Activated CD4-positive, alpha-beta T cell treated with anti-CD3 and anti-CD28 coated beads for 36 hours (primary cell): Measurements from ENCODE around the gene MOCOS. TPM values are rescaled to one million over a fixed set of nuclear protein-coding genes. Genes with fewer than 3 reads are reported as not detected.

Experiments
- ATAC-seq: fragments of 200-7000 bp; cut with Tn5 transposase; one replicate; pipeline ENCODE4 v1.10.0; 2021; ENCODE audit warnings: mild to moderate bottlenecking, moderate library complexity
- CTCF ChIA-PET: fragments of 350-600 bp; sonication (Branson Sonifier 250); formaldehyde crosslinking; loops from one replicate; lab custom pipeline; 2021; ENCODE audit warnings: antibody characterized with exemption; lab: Charles Lee
- POLR2A ChIA-PET: fragments of 350-600 bp; sonication (Branson Sonifier 250); formaldehyde crosslinking; loops from one replicate; lab custom pipeline; 2021; ENCODE audit warnings: antibody characterized with exemption, inconsistent platforms; lab: Charles Lee
- DNase-seq: peaks from one replicate; pipeline ENCODE4 v3.0.0-alpha.2; 2020
- H3K27ac Mint-ChIP-seq: one replicate; pipeline ENCODE4 v1.8.0; 2021; ENCODE audit warnings: mixed read lengths
- H3K27me3 Mint-ChIP-seq: one replicate; pipeline ENCODE4 v1.8.0; 2021; ENCODE audit warnings: mixed read lengths
- H3K36me3 Mint-ChIP-seq: one replicate; pipeline ENCODE4 v1.8.0; 2021; ENCODE audit warnings: low read depth, mixed read lengths
- H3K4me1 Mint-ChIP-seq: one replicate; pipeline ENCODE4 v1.8.0; 2021; ENCODE audit warnings: mixed read lengths
- H3K4me3 Mint-ChIP-seq: one replicate; pipeline ENCODE4 v1.8.0; 2021; ENCODE audit warnings: mild to moderate bottlenecking, moderate library complexity, mixed read lengths
- H3K9me3 Mint-ChIP-seq: one replicate; pipeline ENCODE4 v1.8.0; 2021; ENCODE audit warnings: low read depth, mixed read lengths
- intact Hi-C, 2 experiments: fragments of 100-400 bp; cut with DNase I in 1 of 2; cut with micrococcal nuclease in 1 of 2; formaldehyde crosslinking; loops; one replicate each; pipeline versions ENCODE4 v1.14.2 to v1.15.1; 2022 to 2024; cut with DNase I, micrococcal nuclease
- total RNA-seq, 2 experiments: library from RNA; stranded (reverse); gene quantifications; one replicate each; pipeline ENCODE4 v1.2.3, GENCODE V29; 2021

The MOCOS gene
- total RNA-seq, 2 experiments from 2014 or later: 0.07 to 0.11 TPM

- Mint-ChIP-seq H3K4me1 (no peaks in the 10 kb centered on the region), H3K27ac (no peak overlapping the region), H3K9me3 (no peaks in the 10 kb centered on the region), H3K36me3 (no peaks in the 10 kb centered on the region), H3K4me3 (no peak overlapping the region), H3K27me3 (peaks cover 24% of the 10 kb centered on the region)
- ATAC-seq (no peak), DNase-seq (no peak)
- intact Hi-C loops: loop anchor here in 1 of 2 experiments (5.0 kb wide), 1 partner anchor 276 kb away; no protein-coding TSS in a partner anchor
- POLR2A ChIA-PET: no interaction called here
- CTCF ChIA-PET: no interaction called here
Observed at GRCh38 chr18:36295880-36296301, 108.6 kb downstream of the MOCOS start.

GRCh38 chr18:36296650-36297416, 109.5 kb downstream of the MOCOS start:
- ChIA-PET POLR2A (no interaction called here), CTCF (interaction anchor here (0.6 kb wide), 1 partner anchor 11 kb away, joined by 3 read pairs; no protein-coding TSS in a partner anchor)
- ATAC-seq: no peak
- intact Hi-C loops: loop anchor here in 1 of 2 experiments (5.0 kb wide), 1 partner anchor 275 kb away; no protein-coding TSS in a partner anchor
- Mint-ChIP-seq H3K4me1 (no peaks in the 10 kb centered on the region), H3K27ac (no peak overlapping the region), H3K36me3 (no peaks in the 10 kb centered on the region), H3K4me3 (peak overlapping the region; percentile 25), H3K9me3 (no peaks in the 10 kb centered on the region), H3K27me3 (peaks cover 20% of the 10 kb centered on the region)
- peak; percentile 27 for DNase-seq

GRCh38 chr18:36297417-36298125, 110.3 kb downstream of the MOCOS start, which contains the start of gene FHOD3:
TSS of gene FHOD3 (plus strand) at chr18:36297713. CDS start at chr18:36297836, 123 bp downstream.
- Mint-ChIP-seq H3K9me3 (no peaks in the 10 kb centered on the region), H3K4me1 (no peaks in the 10 kb centered on the region), H3K4me3 (peak within 1 kb of the TSS; percentile 25), H3K36me3 (no peaks in the 10 kb centered on the region), H3K27ac (no peak within 1 kb of the TSS), H3K27me3 (peaks cover 22% of the 10 kb centered on the region)
- intact Hi-C loops: loop anchor here in 1 of 2 experiments (5.0 kb wide), 1 partner anchor 275 kb away; no protein-coding TSS in a partner anchor
- ATAC-seq (peak; percentile 44), DNase-seq (peak; percentile 45)
- ChIA-PET POLR2A (no interaction called here), CTCF (interaction anchor here (1.7 kb wide), 1 partner anchor 13 kb away, joined by 5 read pairs; no protein-coding TSS in a partner anchor)

GRCh38 chr18:36298126-36298741, 110.9 kb downstream of the MOCOS start:
- no peak overlapping the region for H3K4me3 Mint-ChIP-seq
- H3K27me3 Mint-ChIP-seq: peaks cover 29% of the 10 kb centered on the region
- no peaks in the 10 kb centered on the region for H3K36me3 Mint-ChIP-seq
- no peaks in the 10 kb centered on the region for H3K4me1 Mint-ChIP-seq
- H3K9me3 Mint-ChIP-seq: no peaks in the 10 kb centered on the region
- CTCF ChIA-PET: interaction anchor here (1.7 kb wide), 1 partner anchor 14 kb away, joined by 5 read pairs; no protein-coding TSS in a partner anchor
- H3K27ac Mint-ChIP-seq: no peak overlapping the region
- ATAC-seq (peak; percentile 30), DNase-seq (peak; percentile 18)
- POLR2A ChIA-PET: no interaction called here
- intact Hi-C loops: loop anchor here in 1 of 2 experiments (5.0 kb wide), 1 partner anchor 274 kb away; no protein-coding TSS in a partner anchor

GRCh38 chr18:36299015-36299414, 111.7 kb downstream of the MOCOS start:
- no peak overlapping the region for H3K27ac Mint-ChIP-seq

GRCh38 chr18:36300211-36300610, 112.9 kb downstream of the MOCOS start:
- intact Hi-C loops: no loop called here
- no peak overlapping the region for H3K4me3 Mint-ChIP-seq
- CTCF ChIA-PET: interaction anchor here (1.5 kb wide), 1 partner anchor 23 kb away, joined by 3 read pairs; no protein-coding TSS in a partner anchor
- H3K27me3 Mint-ChIP-seq: peaks cover 42% of the 10 kb centered on the region
- H3K4me1 Mint-ChIP-seq: no peaks in the 10 kb centered on the region
- no peak overlapping the region for H3K27ac Mint-ChIP-seq
- DNase-seq (no peak), ATAC-seq (no peak)
- no peaks in the 10 kb centered on the region for H3K36me3 Mint-ChIP-seq
- H3K9me3 Mint-ChIP-seq: no peaks in the 10 kb centered on the region
- POLR2A ChIA-PET: interaction anchor here (0.6 kb wide), 1 partner anchor 1665 kb away, joined by 5 read pairs; no protein-coding TSS in a partner anchor

More at GRCh38 chr18:36299015-36299414, 111.7 kb downstream of the MOCOS start:
- POLR2A ChIA-PET: interaction anchor here (0.6 kb wide), 1 partner anchor 450 kb away, joined by 6 read pairs; no protein-coding TSS in a partner anchor
- DNase-seq (no peak), ATAC-seq (no peak)
- Mint-ChIP-seq H3K9me3 (no peaks in the 10 kb centered on the region), H3K4me3 (no peak overlapping the region), H3K4me1 (no peaks in the 10 kb centered on the region), H3K36me3 (no peaks in the 10 kb centered on the region), H3K27me3 (peaks cover 35% of the 10 kb centered on the region)
- CTCF ChIA-PET: interaction anchor here (1.7 kb wide), 1 partner anchor 15 kb away, joined by 5 read pairs; no protein-coding TSS in a partner anchor
- intact Hi-C loops: loop anchor here in 1 of 2 experiments (5.0 kb wide), 1 partner anchor 273 kb away; no protein-coding TSS in a partner anchor

GRCh38 chr18:36301884-36302283, 114.6 kb downstream of the MOCOS start:
- no peak for DNase-seq
- H3K4me1 Mint-ChIP-seq: no peaks in the 10 kb centered on the region
- ChIA-PET POLR2A (no interaction called here), CTCF (interaction anchor here (1.7 kb wide), 1 partner anchor 9 kb away, joined by 3 read pairs; no protein-coding TSS in a partner anchor)
- no peak overlapping the region for H3K4me3 Mint-ChIP-seq
- ATAC-seq: no peak
- H3K36me3 Mint-ChIP-seq: no peaks in the 10 kb centered on the region
- H3K27ac Mint-ChIP-seq: no peak overlapping the region
- intact Hi-C loops: no loop called here
- H3K27me3 Mint-ChIP-seq: peaks cover 47% of the 10 kb centered on the region
- H3K9me3 Mint-ChIP-seq: no peaks in the 10 kb centered on the region

GRCh38 chr18:36302676-36303075, 115.4 kb downstream of the MOCOS start:
- H3K9me3 Mint-ChIP-seq: no peaks in the 10 kb centered on the region
- ChIA-PET CTCF (interaction anchor here (1.7 kb wide), 1 partner anchor 10 kb away, joined by 3 read pairs; no protein-coding TSS in a partner anchor), POLR2A (no interaction called here)
- ATAC-seq (no peak), DNase-seq (no peak)
- peaks cover 52% of the 10 kb centered on the region for H3K27me3 Mint-ChIP-seq
- intact Hi-C loops: no loop called here
- no peak overlapping the region for H3K4me3 Mint-ChIP-seq
- no peaks in the 10 kb centered on the region for H3K36me3 Mint-ChIP-seq
- H3K4me1 Mint-ChIP-seq: no peaks in the 10 kb centered on the region
- no peak overlapping the region for H3K27ac Mint-ChIP-seq

- no peak overlapping the region for H3K4me3 Mint-ChIP-seq
- ATAC-seq: no peak
- no peaks in the 10 kb centered on the region for H3K9me3 Mint-ChIP-seq
- no peaks in the 10 kb centered on the region for H3K4me1 Mint-ChIP-seq
- intact Hi-C loops: no loop called here
- ChIA-PET CTCF (no interaction called here), POLR2A (no interaction called here)
- H3K27me3 Mint-ChIP-seq: peaks cover 53% of the 10 kb centered on the region
- no peak for DNase-seq
- H3K27ac Mint-ChIP-seq: no peak overlapping the region
- H3K36me3 Mint-ChIP-seq: no peaks in the 10 kb centered on the region
Observed at GRCh38 chr18:36303211-36303844, 116.0 kb downstream of the MOCOS start.

- Mint-ChIP-seq H3K27ac (no peak overlapping the region), H3K36me3 (no peaks in the 10 kb centered on the region), H3K4me3 (no peak overlapping the region), H3K27me3 (peaks cover 51% of the 10 kb centered on the region), H3K9me3 (no peaks in the 10 kb centered on the region), H3K4me1 (no peaks in the 10 kb centered on the region)
- ChIA-PET CTCF (no interaction called here), POLR2A (no interaction called here)
- DNase-seq (no peak), ATAC-seq (no peak)
- intact Hi-C loops: no loop called here
Observed at GRCh38 chr18:36304723-36305122, 117.4 kb downstream of the MOCOS start.
